AG04450 (cell line): ENCODE measurements around the gene MRFAP1L1. TPM values are rescaled to one million over a fixed set of nuclear protein-coding genes. Genes with fewer than 3 reads are reported as not detected.
"Not testable (repeated sequence)": the region's sequence is repeated elsewhere in the genome, so short reads cannot be mapped to it uniquely, and the experiment has no call there.

Experiments
- CTCF ChIA-PET: fragments of 300-600, 350-600 bp; formaldehyde crosslinking; extraction: SDS; loops from one replicate; lab custom pipeline; 2022; ENCODE audit warnings: antibody characterized with exemption, inconsistent platforms; lab: Charles Lee
- POLR2A ChIA-PET: fragments of 350-600 bp; formaldehyde crosslinking; extraction: SDS; loops from one replicate; lab custom pipeline; 2021; ENCODE audit warnings: antibody characterized with exemption, inconsistent platforms; lab: Yijun Ruan, JAX
- DNase-seq: peaks from one replicate; pipeline ENCODE4 v3.0.0-alpha.2; 2011; ENCODE audit warnings: low read depth, low spot score
- H3K27ac ChIP-seq: one replicate; pipeline ENCODE4 v1.5.1; 2012; ENCODE audit warnings: low read depth, low read length, control low read depth
- H3K27me3 ChIP-seq: one replicate; pipeline ENCODE4 v1.6.0; 2012; ENCODE audit warnings: low read length; ENCODE audit not compliant: control insufficient read depth, insufficient read depth
- H3K4me3 ChIP-seq: 2 replicates; pipeline ENCODE4 v1.5.1; 2011; ENCODE audit warnings: mild to moderate bottlenecking, low read depth, low read length, control low read depth
- H3K9me3 ChIP-seq: 2 replicates; pipeline ENCODE4 v1.5.1; 2012; ENCODE audit warnings: low read length; ENCODE audit not compliant: control insufficient read depth, insufficient read depth
- CTCF ChIP-seq: IDR thresholded peaks from 2 replicates; pipeline ENCODE4 v1.5.1; 2011; ENCODE audit warnings: low read depth, low read length, control low read depth, inconsistent platforms
- polyA minus RNA-seq: library from RNA; depleted of rRNA, polyadenylated mRNA; stranded (reverse); fragments of >200 nt; gene quantifications from 2 replicates; pipeline ENCODE4 v1.2.3, GENCODE V29; 2011; rRNA and poly(A)+ RNA removed
- polyA plus RNA-seq: library from polyadenylated mRNA; depleted of rRNA; stranded (reverse); fragments of >200 nt; gene quantifications from 2 replicates; pipeline ENCODE4 v1.2.3, GENCODE V29; 2011; rRNA removed

The MRFAP1L1 gene
- 70.6 and 96.5 TPM in 2 replicates for polyA plus RNA-seq
- polyA minus RNA-seq: 25.1 and 32.7 TPM in 2 replicates

DNA sequence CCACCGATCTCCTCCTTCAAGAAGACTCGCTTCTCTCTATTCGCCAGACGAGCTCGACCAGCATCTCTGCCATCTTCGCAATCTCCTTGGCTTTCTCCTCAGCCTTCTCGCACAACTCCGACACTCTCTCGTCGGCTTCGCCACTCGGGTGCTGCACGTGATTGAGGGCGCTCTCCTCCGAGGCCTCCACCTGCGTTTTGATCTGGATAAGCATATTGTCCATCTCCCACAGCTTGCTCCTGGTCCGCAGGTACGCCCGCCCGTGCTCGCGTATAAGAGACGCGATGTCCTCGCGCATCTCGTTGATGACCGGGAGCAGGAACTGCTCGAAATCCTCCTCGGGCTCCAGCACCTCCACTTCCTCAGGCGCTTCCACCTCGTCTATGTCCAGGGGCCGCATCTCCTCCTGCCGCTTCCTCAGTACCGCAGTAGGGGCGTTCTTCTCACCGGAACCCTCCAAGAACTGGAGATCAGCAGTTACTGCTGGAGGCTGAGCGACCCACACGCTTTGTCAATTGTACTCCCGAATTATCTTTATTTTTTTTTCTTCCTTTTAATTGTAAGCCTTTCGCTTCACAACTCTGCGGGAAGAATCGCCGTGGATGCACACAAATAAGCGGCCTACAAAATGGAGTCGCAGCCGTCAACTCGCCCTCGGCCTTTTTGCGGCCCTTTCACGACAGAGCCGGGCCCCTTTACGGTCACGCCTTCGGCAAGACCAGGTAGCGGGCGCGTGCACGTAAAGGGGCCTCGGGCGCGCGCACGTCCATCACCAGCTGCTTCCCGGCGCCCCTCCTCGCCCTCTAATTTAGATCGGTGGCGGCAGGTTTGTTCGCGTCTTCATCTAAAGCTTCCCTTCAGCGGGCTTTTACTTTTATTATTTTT lies at the start of gene MRFAP1L1:
Gene MRFAP1L1 (minus strand): TSS at position 636 of the 885 bp plus-strand sequence. CDS start 236 bp downstream, at position 400.
- peak; percentile 92 for DNase-seq
- ChIA-PET CTCF (interaction anchor here (0.8 to 1.2 kb wide), 2 partner anchors 11 to 164 kb away, joined by 3 read pairs; no protein-coding TSS in a partner anchor), POLR2A (interaction anchor here (0.7 to 1.7 kb wide), 4 partner anchors 20 to 69 kb away, joined by 3 to 10 read pairs (median 4); partner anchors contain the start of gene MRFAP1)
- H3K9me3 ChIP-seq: no peaks in the 10 kb centered on the region
- H3K4me3 ChIP-seq: peak within 1 kb of the TSS; percentile 92
- TF ChIP-seq CTCF: peak; percentile 29
- peaks cover 3% of the 10 kb centered on the region for H3K27me3 ChIP-seq
- peak within 1 kb of the TSS; percentile 79 for H3K27ac ChIP-seq

DNA sequence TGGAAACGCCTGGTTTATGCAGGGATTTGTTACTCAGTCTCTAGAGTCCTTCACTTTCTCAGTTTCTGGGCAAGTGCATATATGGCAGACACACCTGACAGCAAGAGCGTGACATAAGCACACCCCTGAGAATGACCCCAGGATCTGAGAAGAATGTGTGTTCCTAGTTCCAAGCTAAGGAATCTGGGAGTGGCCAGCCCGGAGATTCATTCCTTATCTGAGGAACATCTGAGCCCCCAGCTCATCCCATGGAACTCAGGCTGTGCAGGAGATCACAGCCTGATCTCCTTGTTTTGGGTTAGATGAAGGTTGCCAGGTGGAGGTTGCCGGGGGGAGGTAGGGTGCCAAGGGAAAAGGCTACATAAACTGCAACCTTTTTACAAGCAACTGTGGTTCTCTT lies 49.1 kb upstream of the MRFAP1L1 start:
- Histone ChIP-seq H3K4me3 (no peak overlapping the region), H3K9me3 (no peaks in the 10 kb centered on the region; the same call in 1 of the 2 replicates), H3K27ac (no peak overlapping the region), H3K27me3 (peaks cover 2% of the 10 kb centered on the region)
- ChIA-PET CTCF (no interaction called here), POLR2A (no interaction called here)
- no peak for TF ChIP-seq CTCF
- no peak for DNase-seq

DNA sequence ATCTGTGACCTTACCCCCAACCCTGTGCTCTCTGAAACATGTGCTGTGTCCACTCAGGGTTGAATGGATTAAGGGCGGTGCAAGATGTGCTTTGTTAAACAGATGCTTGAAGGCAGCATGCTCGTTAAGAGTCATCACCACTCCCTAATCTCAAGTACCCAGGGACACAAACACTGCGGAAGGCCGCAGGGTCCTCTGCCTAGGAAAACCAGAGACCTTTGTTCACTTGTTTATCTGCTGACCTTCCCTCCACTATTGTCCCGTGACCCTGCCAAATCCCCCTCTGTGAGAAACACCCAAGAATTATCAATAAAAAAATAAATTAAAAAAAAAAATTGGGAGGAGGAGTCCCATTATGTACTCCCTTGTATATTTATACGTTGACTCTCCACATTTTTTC lies 46.7 kb upstream of the MRFAP1L1 start:
- H3K27ac ChIP-seq, H3K27me3 ChIP-seq, DNase-seq, H3K9me3 ChIP-seq, H3K4me3 ChIP-seq, POLR2A ChIA-PET: not testable (repeated sequence)
- CTCF ChIA-PET: interaction anchor here (1.2 kb wide), 1 partner anchor 117 kb away, joined by 3 read pairs; no protein-coding TSS in a partner anchor

DNA sequence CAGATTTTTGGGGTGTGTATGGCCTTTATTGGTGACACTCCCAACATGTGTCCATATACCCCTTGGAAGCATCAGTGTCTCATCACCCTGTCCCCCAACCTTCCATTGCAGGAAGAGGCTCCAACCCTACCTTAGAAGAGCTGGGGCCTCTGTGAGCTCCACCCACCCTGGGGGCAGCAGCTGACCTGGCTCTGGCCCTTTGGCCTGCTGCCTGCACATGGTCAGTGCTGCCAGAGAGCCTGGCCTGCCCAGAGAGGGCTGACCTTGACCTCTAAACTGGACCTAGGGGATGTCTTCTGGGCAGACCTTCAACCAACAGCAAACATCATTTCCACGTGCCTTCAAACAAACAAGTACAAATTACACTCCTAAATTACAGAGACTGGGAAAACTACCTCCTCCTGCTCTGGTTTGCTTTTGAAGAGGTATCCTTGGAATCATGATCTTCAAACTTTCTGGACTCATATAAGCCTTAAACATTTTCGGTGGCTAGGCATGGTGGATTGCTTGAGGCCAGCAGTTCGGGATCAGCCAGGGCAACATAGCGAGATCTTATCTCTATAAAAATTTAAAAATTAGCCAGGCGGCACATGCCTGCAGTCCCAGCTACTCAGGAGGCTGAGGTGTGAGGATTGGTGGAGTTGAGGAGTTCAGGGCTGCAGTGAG lies 45.6 kb upstream of the MRFAP1L1 start:
- no peak for TF ChIP-seq CTCF
- Histone ChIP-seq H3K9me3 (no peaks in the 10 kb centered on the region; the same call in 1 of the 2 replicates), H3K4me3 (no peak overlapping the region), H3K27ac (no peak overlapping the region), H3K27me3 (no peaks in the 10 kb centered on the region)
- ChIA-PET POLR2A (interaction anchor here (0.6 kb wide), 1 partner anchor 191 kb away, joined by 8 read pairs; no protein-coding TSS in a partner anchor), CTCF (no interaction called here)
- DNase-seq: no peak

DNA sequence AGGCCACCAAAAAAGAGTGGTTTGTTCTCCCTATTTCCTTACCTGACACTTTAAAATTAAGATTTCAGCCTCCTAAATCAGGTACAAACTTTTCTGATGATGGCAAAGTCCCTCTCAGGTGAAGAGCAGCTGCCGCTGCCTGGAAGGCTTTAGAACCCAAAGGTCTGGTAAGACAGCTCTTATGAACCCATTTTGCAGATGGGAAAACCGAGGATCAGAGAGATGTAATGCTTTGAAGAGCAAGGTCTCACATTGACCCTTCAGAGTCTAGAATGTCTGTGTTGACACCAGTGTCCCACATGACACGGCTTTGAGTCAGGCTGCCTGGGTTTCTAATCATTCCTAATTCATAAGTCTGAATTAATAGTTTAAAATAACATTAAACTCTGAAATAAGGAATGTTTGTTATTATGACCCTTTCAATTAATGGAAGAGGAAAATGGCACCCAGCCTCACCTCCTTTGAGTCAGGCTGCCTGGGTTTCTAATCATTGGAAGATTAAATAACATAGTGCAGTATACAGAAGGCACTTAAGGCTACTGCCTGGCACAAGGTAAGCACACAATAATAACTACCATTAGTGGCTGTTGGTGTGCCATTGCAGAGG lies 44.9 kb upstream of the MRFAP1L1 start:
- ChIA-PET POLR2A (no interaction called here), CTCF (no interaction called here)
- DNase-seq: no peak
- Histone ChIP-seq H3K27ac (no peak overlapping the region), H3K4me3 (no peak overlapping the region), H3K27me3 (no peaks in the 10 kb centered on the region), H3K9me3 (no peaks in the 10 kb centered on the region; the same call in 1 of the 2 replicates)
- TF ChIP-seq CTCF: no peak
